GM20431 (cell line): ENCODE data around the gene TNPO3.
"Not testable (repeated sequence)": the region's sequence is repeated elsewhere in the genome, so short reads cannot be mapped to it uniquely, and the experiment has no call there.

Experiments
- in situ Hi-C: fragments of 300-500 bp; cut with MseI, MboI; formaldehyde crosslinking; loops from one replicate; pipeline ENCODE4 v1.15.0; 2020; ENCODE audit warnings: low sequenced_read_pairs; ENCODE audit not compliant: unreplicated experiment

The TNPO3 gene

DNA sequence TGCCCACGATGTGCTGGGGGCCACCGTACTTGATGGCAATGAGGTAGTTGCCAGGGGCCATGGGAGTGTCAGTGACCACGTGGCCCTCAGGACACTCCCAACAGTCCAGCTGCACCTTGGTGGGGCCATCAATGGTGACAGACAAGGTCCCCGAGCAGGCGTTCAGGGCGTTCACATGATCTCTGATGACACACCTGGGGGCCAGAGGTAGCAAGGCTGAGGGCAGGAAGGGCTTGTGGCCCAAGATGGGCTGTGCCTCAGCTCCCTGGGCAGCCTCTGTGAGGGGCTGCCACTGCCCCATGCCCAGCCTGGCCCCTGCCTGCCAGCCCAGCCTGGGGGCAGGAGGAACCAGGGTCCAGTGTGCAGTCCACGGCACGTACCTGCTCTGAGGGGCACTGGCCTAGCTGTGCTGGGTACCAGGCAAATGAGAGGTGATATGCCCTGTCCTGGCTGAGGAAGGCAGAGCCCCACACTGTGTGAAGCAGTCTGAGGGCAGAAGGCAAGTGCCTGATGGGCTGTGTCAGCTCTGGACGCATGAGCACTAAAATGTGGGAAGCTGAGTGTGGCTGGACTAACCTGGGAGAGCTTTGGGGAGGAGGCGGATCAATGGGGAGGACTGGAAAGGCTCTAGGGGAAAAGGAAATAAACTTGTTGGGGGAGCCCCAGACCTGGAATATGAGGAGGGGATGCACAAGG lies 140.9 kb downstream of the TNPO3 start:
- in situ Hi-C loops = no loop called here

GRCh38 chr7:128912709-128913495 lies 142.0 kb downstream of the TNPO3 start:
- in situ Hi-C loops = not testable (repeated sequence)

DNA sequence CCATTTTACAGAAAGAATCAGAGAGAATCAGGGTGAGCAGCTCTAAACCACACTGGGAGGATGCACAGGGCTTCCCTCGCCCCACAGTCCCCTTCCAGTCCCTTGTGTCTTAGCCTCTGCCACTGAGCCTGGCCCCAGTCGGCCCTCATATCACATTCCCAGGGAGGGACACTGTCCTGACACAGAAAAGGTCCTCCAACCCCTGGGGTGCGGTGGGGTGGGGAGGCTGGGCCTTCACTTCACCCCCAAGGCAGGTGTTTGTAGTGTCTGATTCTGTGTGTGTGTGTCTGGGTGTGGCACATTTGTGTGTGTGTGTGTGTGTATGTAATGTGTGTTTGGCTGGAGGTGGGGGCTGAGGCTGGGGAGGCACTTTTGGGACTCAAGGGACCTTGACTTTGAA lies 142.6 kb downstream of the TNPO3 start:
- in situ Hi-C loops = no loop called here

DNA sequence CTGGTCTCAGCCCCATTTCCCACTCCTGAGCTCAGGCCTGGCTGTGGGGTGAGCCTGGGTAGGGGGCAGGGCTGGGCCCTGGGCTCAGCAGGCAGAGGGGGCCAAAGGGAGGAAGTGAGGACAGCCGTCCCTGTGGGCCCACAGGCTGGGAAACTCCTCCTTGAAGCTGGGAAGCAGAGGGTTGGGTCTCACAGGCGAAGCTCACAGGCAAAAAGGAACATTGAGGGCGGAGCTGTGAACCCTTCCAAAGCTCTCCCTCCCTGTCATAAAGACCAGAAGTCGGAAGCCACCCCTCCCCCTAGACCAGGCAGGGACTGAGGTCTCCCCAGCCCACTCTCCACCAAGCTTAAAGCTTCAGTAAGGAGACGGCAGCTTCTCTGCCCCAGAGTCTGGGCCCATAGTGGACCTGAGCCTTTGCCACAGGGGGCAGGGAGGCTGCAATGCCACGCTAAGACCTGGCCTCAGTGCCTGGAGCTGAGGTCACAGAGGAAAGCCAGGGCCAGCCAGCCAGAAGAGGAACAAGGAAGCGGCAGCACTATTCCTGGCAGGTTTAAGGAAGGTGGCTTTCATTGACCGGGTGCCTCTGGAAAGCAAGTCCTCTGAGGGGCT lies 143.4 kb downstream of the TNPO3 start:
- in situ Hi-C loops = no loop called here

DNA sequence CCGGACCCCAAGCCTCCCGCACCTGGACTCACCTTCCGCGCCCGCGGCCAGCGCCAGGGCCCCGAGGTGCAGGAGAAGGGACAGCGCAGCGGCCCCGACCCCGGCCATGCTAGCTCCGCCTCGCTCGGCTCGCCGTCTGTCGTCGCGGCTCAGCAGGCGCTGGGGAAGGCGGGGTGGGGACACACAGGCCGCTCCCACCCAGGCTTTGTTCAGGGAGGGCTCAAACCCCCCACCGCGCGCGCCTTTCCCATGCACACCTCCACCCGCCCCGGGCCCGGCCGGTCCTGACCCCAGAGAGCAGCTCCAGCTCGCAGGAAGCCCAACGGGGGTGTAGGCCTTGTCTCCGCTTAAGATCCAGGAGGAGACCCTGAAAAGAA lies 144.4 kb downstream of the TNPO3 start, which contains the start of gene KCP:
TSS of gene KCP (minus strand) at position 141 of the 377 bp plus-strand sequence. CDS start at position 108, 33 bp downstream.
- in situ Hi-C loops = no loop called here

DNA sequence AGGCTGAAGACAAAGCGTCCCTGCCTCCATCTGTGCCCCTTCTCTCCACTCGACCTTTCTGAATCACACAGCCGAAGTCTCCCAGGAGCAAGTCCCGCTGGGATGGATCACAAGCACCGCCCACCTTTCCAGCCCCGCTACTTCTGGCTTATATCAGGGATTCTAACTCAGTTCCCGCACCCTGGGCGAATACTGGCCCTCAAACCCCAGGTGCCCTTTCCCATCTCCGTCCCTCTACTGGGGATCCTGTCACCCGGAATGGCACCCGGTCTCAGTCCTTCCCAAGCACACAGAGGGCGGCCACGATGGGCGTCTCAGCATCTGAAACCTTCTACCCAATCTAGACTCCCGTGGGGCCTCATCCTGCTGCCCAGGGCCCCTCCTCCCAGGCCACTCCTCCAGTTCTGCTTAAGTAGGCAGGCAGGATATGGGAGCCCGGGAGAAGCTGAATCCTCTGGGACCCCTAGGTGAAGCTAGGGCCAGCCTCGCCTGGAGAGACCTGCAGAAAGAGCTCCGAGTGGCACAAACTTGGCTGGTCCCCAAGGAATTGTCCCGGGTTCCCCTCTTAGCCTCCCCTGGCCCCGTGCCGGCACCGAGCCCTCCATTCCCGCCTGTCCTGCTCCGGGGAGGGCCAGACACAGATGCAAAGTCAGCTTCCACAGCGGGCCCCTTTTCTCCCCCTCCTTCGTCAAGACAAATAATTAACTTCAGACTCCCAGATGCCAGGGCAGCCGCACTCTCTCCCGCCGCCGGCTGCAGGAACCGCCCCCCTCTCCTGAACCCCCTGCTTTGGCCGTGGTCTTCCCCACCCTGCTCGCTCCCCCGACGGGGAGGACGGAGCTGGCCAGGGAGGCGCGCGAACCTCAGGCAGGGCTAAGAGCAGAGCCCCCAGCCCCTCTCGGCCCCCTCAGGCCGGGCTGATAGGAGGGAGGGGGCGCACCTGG lies 145.0 kb downstream of the TNPO3 start:
- in situ Hi-C loops = no loop called here

- in situ Hi-C loops = no loop called here
Observed at GRCh38 chr7:128908750-128909624, 145.9 kb downstream of the TNPO3 start.

- in situ Hi-C loops = no loop called here
Observed at GRCh38 chr7:128906766-128907559, 147.9 kb downstream of the TNPO3 start.

DNA sequence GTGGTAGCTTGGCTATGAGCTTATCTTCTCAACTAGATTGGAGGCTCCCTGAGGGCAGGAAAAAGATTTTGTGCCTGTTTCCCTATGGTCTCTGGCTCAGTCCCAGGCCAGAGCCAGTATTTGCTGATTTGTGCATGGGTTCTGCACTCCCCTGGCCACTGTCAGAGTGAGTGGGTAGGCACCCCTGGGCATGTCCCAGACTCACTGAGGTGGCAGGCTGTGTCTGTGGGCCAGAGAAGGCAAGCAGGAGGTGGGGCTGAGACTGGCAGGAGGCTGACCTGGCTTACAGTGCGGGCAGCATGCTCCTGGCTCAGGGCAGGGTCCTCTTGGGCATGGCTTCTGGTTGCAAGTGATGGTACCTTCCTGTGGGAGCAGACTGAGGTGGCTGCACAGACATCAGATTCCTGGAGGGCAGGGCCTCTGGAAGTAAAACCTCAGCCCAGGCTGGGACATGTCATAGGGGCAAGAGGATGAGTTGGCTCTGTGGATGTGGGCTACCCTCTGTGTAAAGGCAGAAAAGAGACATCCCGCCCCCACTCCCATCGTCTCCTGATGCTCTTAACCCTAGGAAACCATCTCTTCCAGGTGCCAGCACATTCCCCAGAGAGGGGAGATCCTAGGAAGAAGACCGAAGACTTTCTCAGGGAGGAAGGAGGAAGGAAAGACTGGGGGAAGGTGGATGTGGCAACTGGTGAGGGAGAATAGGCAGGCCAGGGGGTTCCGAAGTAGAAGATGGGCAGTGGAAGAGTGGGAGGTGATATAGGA lies 148.7 kb downstream of the TNPO3 start:
- in situ Hi-C loops = no loop called here

GRCh38 chr7:128904381-128905197 lies 150.3 kb downstream of the TNPO3 start:
- in situ Hi-C loops = no loop called here
